ENCODE results near the gene MATN4.

The MATN4 gene

DNA sequence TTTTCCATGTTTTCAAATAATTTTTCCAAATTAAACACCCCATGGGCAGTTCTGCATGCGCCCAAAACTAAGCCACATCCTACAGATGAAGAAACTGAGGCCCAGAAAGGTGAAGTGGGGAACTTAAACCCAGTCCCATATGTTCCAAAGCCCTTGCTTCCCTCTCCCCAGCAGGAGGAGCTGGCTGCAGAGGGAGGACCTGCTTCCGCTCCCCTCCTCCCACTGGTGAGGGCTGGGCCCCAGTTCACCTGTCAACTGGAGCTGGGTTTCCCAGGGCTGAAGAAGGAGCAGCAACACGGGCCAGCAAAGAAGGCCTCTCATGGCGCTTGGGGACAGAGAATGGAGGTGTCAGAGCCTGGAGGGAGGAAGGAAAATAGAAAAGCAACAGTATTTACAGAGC lies 2.8 kb downstream of the MATN4 start:
- Histone ChIP-seq H3K4me3 (ENCODE audit: insufficient read depth, low read length, poor library complexity, severe bottlenecking) (no peak overlapping the region), H3K9me2 (replicated peaks; ENCODE audit: insufficient read depth, low read length) (no peaks in the 10 kb centered on the region), H3F3A (ENCODE audit: insufficient read depth) (no peaks in the 10 kb centered on the region), H4K20me1 (ENCODE audit: low read depth, low read length) (no peaks in the 10 kb centered on the region), H3K27me3 (ENCODE audit: low read length) (no peaks in the 10 kb centered on the region), H2AFZ (ENCODE audit: low read depth, low read length, severe bottlenecking) (no peak overlapping the region), H3K79me2 (ENCODE audit: insufficient read depth, low read length) (no peaks in the 10 kb centered on the region), H3K27ac (ENCODE audit: low read depth, low read length) (no peak overlapping the region), H3K4me2 (ENCODE audit: low read depth, low read length, poor library complexity, severe bottlenecking) (no peak overlapping the region), H3K9ac (ENCODE audit: low read length) (no peak overlapping the region), H3K36me3 (ENCODE audit: low read length) (no peaks in the 10 kb centered on the region), H3K9me3 (ENCODE audit: insufficient read depth, low read length) (no peaks in the 10 kb centered on the region)
- no peak for TF ChIP-seq EZH2phosphoT487 (conservative IDR thresholded peaks at IDR 0.05; ENCODE audit: low read length)
- TF ChIP-seq, protein P1, sequence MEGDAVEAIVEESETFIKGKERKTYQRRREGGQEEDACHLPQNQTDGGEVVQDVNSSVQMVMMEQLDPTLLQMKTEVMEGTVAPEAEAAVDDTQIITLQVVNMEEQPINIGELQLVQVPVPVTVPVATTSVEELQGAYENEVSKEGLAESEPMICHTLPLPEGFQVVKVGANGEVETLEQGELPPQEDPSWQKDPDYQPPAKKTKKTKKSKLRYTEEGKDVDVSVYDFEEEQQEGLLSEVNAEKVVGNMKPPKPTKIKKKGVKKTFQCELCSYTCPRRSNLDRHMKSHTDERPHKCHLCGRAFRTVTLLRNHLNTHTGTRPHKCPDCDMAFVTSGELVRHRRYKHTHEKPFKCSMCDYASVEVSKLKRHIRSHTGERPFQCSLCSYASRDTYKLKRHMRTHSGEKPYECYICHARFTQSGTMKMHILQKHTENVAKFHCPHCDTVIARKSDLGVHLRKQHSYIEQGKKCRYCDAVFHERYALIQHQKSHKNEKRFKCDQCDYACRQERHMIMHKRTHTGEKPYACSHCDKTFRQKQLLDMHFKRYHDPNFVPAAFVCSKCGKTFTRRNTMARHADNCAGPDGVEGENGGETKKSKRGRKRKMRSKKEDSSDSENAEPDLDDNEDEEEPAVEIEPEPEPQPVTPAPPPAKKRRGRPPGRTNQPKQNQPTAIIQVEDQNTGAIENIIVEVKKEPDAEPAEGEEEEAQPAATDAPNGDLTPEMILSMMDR (IDR thresholded peaks at IDR 0.05; ENCODE audit: insufficient read depth, low read length, poor library complexity, severe bottlenecking) = no peak

DNA sequence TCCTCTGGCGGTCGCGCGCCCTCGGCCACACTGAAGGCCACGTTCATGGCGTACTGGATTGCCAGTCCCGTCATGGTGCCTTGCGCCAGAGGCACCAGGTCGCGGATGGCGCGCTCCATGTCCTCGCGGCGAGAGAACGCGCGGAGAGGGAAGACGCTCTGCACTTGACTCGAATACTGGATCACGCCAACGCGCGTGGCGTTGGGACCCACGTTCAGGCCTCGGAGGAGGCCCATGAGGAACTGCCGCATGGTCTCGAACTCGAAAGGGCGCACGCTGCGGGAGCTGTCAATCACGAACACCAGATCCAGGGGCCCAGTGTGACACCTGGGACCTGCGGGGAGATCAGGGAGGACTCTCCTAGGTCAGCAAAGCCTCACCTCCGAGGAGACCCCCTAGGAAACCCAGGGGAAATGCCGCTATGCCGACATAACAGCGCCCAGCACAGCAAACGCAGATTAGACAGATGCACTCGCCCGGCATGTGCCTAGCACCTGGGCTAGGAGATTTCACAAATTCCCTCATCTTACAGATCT lies 3.6 kb downstream of the MATN4 start:
- Histone ChIP-seq H3K4me3 (ENCODE audit: insufficient read depth, low read length, poor library complexity, severe bottlenecking) (no peak overlapping the region), H3K27me3 (ENCODE audit: low read length) (no peaks in the 10 kb centered on the region), H3K4me2 (ENCODE audit: low read depth, low read length, poor library complexity, severe bottlenecking) (no peak overlapping the region), H3K27ac (ENCODE audit: low read depth, low read length) (no peak overlapping the region), H2AFZ (ENCODE audit: low read depth, low read length, severe bottlenecking) (no peak overlapping the region), H3K36me3 (ENCODE audit: low read length) (no peaks in the 10 kb centered on the region), H3K79me2 (ENCODE audit: insufficient read depth, low read length) (no peaks in the 10 kb centered on the region), H4K20me1 (ENCODE audit: low read depth, low read length) (no peaks in the 10 kb centered on the region), H3K9ac (ENCODE audit: low read length) (no peak overlapping the region), H3F3A (ENCODE audit: insufficient read depth) (no peaks in the 10 kb centered on the region), H3K9me2 (replicated peaks; ENCODE audit: insufficient read depth, low read length) (no peaks in the 10 kb centered on the region), H3K9me3 (ENCODE audit: insufficient read depth, low read length) (no peaks in the 10 kb centered on the region)
- TF ChIP-seq EZH2phosphoT487 (conservative IDR thresholded peaks at IDR 0.05; ENCODE audit: low read length) = no peak
- TF ChIP-seq, protein P1 (IDR thresholded peaks at IDR 0.05; ENCODE audit: insufficient read depth, low read length, poor library complexity, severe bottlenecking) = no peak

GRCh38 chr20:45303586-45304463 lies 4.3 kb downstream of the MATN4 start:
- no peaks in the 10 kb centered on the region for H3F3A ChIP-seq (ENCODE audit: insufficient read depth)
- no peaks in the 10 kb centered on the region for H3K27me3 ChIP-seq (ENCODE audit: low read length)
- no peak overlapping the region for H3K4me2 ChIP-seq (ENCODE audit: low read depth, low read length, poor library complexity, severe bottlenecking)
- no peaks in the 10 kb centered on the region for H4K20me1 ChIP-seq (ENCODE audit: low read depth, low read length)
- H3K9me2 ChIP-seq (replicated peaks; ENCODE audit: insufficient read depth, low read length) = no peaks in the 10 kb centered on the region
- H2AFZ ChIP-seq (ENCODE audit: low read depth, low read length, severe bottlenecking) = no peak overlapping the region
- no peaks in the 10 kb centered on the region for H3K36me3 ChIP-seq (ENCODE audit: low read length)
- no peaks in the 10 kb centered on the region for H3K79me2 ChIP-seq (ENCODE audit: insufficient read depth, low read length)
- no peak overlapping the region for H3K9ac ChIP-seq (ENCODE audit: low read length)
- no peaks in the 10 kb centered on the region for H3K9me3 ChIP-seq (ENCODE audit: insufficient read depth, low read length)
- TF ChIP-seq EZH2phosphoT487 (conservative IDR thresholded peaks at IDR 0.05; ENCODE audit: low read length) = no peak
- no peak overlapping the region for H3K27ac ChIP-seq (ENCODE audit: low read depth, low read length)
- H3K4me3 ChIP-seq (ENCODE audit: insufficient read depth, low read length, poor library complexity, severe bottlenecking) = no peak overlapping the region

- Histone ChIP-seq H3K9ac (ENCODE audit: low read length) (no peak overlapping the region), H3K36me3 (ENCODE audit: low read length) (no peaks in the 10 kb centered on the region), H3K79me2 (ENCODE audit: insufficient read depth, low read length) (no peaks in the 10 kb centered on the region), H3K27me3 (ENCODE audit: low read length) (no peaks in the 10 kb centered on the region), H4K20me1 (ENCODE audit: low read depth, low read length) (no peaks in the 10 kb centered on the region), H3K4me2 (ENCODE audit: low read depth, low read length, poor library complexity, severe bottlenecking) (no peak overlapping the region), H3K4me3 (ENCODE audit: insufficient read depth, low read length, poor library complexity, severe bottlenecking) (no peak overlapping the region), H3K9me2 (replicated peaks; ENCODE audit: insufficient read depth, low read length) (no peaks in the 10 kb centered on the region), H3F3A (ENCODE audit: insufficient read depth) (no peaks in the 10 kb centered on the region), H3K9me3 (ENCODE audit: insufficient read depth, low read length) (no peaks in the 10 kb centered on the region), H2AFZ (ENCODE audit: low read depth, low read length, severe bottlenecking) (no peak overlapping the region), H3K27ac (ENCODE audit: low read depth, low read length) (no peak overlapping the region)
- TF ChIP-seq, protein P1 (IDR thresholded peaks at IDR 0.05; ENCODE audit: insufficient read depth, low read length, poor library complexity, severe bottlenecking) = no peak
- no peak for TF ChIP-seq EZH2phosphoT487 (conservative IDR thresholded peaks at IDR 0.05; ENCODE audit: low read length)
Observed at GRCh38 chr20:45301824-45302271, 6.3 kb downstream of the MATN4 start.
